SK-N-SH treated with all-trans-retinoic acid at 6 μM for 48 hours (cell line): Measurements from ENCODE around the gene PRR36.

Experiments used
- ATAC-seq: fragments of 200-7000 bp; cut with Tn5 transposase; 3 replicates; pipeline ENCODE4 v1.9.1; 2020; ENCODE audit warnings: mild to moderate bottlenecking, moderate library complexity
- BACH2 ChIP-seq: fragments of 250-450 bp; sonication (Bioruptor Pico); IDR thresholded peaks from 2 replicates; pipeline ENCODE4 v1.9.0; 2021; ENCODE audit warnings: mild to moderate bottlenecking, borderline replicate concordance
- CREB5 ChIP-seq: fragments of 250-450 bp; sonication (Bioruptor Pico); IDR thresholded peaks from 2 replicates; pipeline ENCODE4 v1.5.1; 2020; ENCODE audit warnings: low read depth, mild to moderate bottlenecking, moderate library complexity
- CSDC2 ChIP-seq: fragments of 250-450 bp; sonication (Bioruptor Pico); IDR thresholded peaks from 2 replicates; pipeline ENCODE4 v1.5.0; 2020; ENCODE audit warnings: mild to moderate bottlenecking, moderate library complexity
- GLIS3 ChIP-seq: fragments of 250-450 bp; sonication (Bioruptor Pico); IDR thresholded peaks from 2 replicates; pipeline ENCODE4 v1.5.0; 2020; ENCODE audit warnings: mild to moderate bottlenecking, moderate library complexity
- OSR1 ChIP-seq: fragments of 250-450 bp; sonication (Bioruptor Pico); IDR thresholded peaks from 2 replicates; pipeline ENCODE4 v1.8.0; 2022; ENCODE audit warnings: moderate library complexity, mild to moderate bottlenecking, inconsistent platforms
- PATZ1 ChIP-seq: fragments of 250-450 bp; sonication (Bioruptor Pico); IDR thresholded peaks from 2 replicates; pipeline ENCODE4 v1.8.0; 2020; ENCODE audit warnings: mild to moderate bottlenecking, moderate library complexity, borderline replicate concordance
- POU6F1 ChIP-seq: fragments of 250-450 bp; sonication (Bioruptor Pico); IDR thresholded peaks from 2 replicates; pipeline ENCODE4 v1.8.0; 2021; ENCODE audit warnings: low read depth, mild to moderate bottlenecking, moderate library complexity, borderline replicate concordance
- PPARA ChIP-seq: fragments of 250-450 bp; sonication (Bioruptor Pico); IDR thresholded peaks from 2 replicates; pipeline ENCODE4 v1.5.0; 2020; ENCODE audit warnings: mild to moderate bottlenecking, borderline replicate concordance
- RARB ChIP-seq: fragments of 250-450 bp; sonication (Bioruptor Pico); IDR thresholded peaks from 2 replicates; pipeline ENCODE4 v1.8.0; 2021; ENCODE audit warnings: mild to moderate bottlenecking, moderate library complexity
- SNAI2 ChIP-seq: fragments of 250-450 bp; sonication (Bioruptor Pico); IDR thresholded peaks from 2 replicates; pipeline ENCODE4 v1.5.0; 2020; ENCODE audit warnings: mild to moderate bottlenecking, moderate library complexity
- TCF4 ChIP-seq: fragments of 250-450 bp; sonication (Bioruptor Pico); IDR thresholded peaks from 2 replicates; pipeline ENCODE4 v1.8.0; 2021; ENCODE audit warnings: mild to moderate bottlenecking, moderate library complexity, borderline replicate concordance
- TOX ChIP-seq: fragments of 250-450 bp; sonication (Bioruptor Pico); IDR thresholded peaks from 2 replicates; pipeline ENCODE4 v1.8.0; 2021; ENCODE audit warnings: mild to moderate bottlenecking, moderate library complexity, borderline replicate concordance
- TSHZ2 ChIP-seq: fragments of 250-450 bp; sonication (Bioruptor Pico); IDR thresholded peaks from 2 replicates; pipeline ENCODE4 v1.5.0; 2020; ENCODE audit warnings: mild to moderate bottlenecking, moderate library complexity
- ZFP3 ChIP-seq: fragments of 250-450 bp; sonication (Bioruptor Pico); IDR thresholded peaks from 2 replicates; pipeline ENCODE4 v1.5.0; 2020; ENCODE audit warnings: mild to moderate bottlenecking, moderate library complexity
- ZNF565 ChIP-seq: fragments of 450-650 bp; formaldehyde crosslinking; conservative IDR thresholded peaks from 2 replicates; pipeline ENCODE4 v1.5.0; 2020; ENCODE audit warnings: low read depth, mild to moderate bottlenecking, moderate library complexity
- ZNF70 ChIP-seq: fragments of 450-650 bp; formaldehyde crosslinking; IDR thresholded peaks from 2 replicates; pipeline ENCODE4 v1.5.0; 2020; ENCODE audit warnings: mild to moderate bottlenecking, moderate library complexity
- ZNF8 ChIP-seq: fragments of 450-650 bp; formaldehyde crosslinking; IDR thresholded peaks from 2 replicates; pipeline ENCODE4 v1.5.0; 2020; ENCODE audit warnings: mild to moderate bottlenecking, moderate library complexity

Gene PRR36

GRCh38 chr19:7921302-7921966, 47.2 kb upstream of the PRR36 start:
- no peak for TF ChIP-seq POU6F1
- no peak for TF ChIP-seq OSR1 (CRISPR knock-in tag)
- no peak for TF ChIP-seq TOX
- TF ChIP-seq TSHZ2 (CRISPR knock-in tag) = no peak
- no peak for TF ChIP-seq TCF4 (CRISPR knock-in tag)
- TF ChIP-seq GLIS3 (CRISPR knock-in tag) = no peak
- TF ChIP-seq RARB (CRISPR knock-in tag) = no peak
- no peak for TF ChIP-seq PPARA (CRISPR knock-in tag)
- no peak for TF ChIP-seq ZFP3
- no peak for TF ChIP-seq PATZ1 (CRISPR knock-in tag)
- no peak for TF ChIP-seq CREB5 (CRISPR knock-in tag)
- no peak for TF ChIP-seq ZNF8 (CRISPR knock-in tag)
- TF ChIP-seq ZNF565 (CRISPR knock-in tag) = no peak
- no peak for TF ChIP-seq SNAI2 (CRISPR knock-in tag)

GRCh38 chr19:7920519-7921301, 46.5 kb upstream of the PRR36 start:
- peak; percentile 46 for ATAC-seq
- TF ChIP-seq CSDC2 (CRISPR knock-in tag) (no peak), BACH2 (CRISPR knock-in tag) (no peak), ZNF70 (CRISPR knock-in tag) (no peak), CREB5 (CRISPR knock-in tag) (no peak), GLIS3 (CRISPR knock-in tag) (no peak), ZNF8 (CRISPR knock-in tag) (no peak), TCF4 (CRISPR knock-in tag) (no peak), RARB (CRISPR knock-in tag) (no peak), ZNF565 (CRISPR knock-in tag) (no peak)

More at GRCh38 chr19:7921302-7921966, 47.2 kb upstream of the PRR36 start:
- peak; percentile 2; the same call in 2 of the 3 replicates for ATAC-seq
